ENCODE measurements around the gene TAF1.
"Not testable (repeated sequence)": the region's sequence is repeated elsewhere in the genome, so short reads cannot be mapped to it uniquely, and the experiment has no call there.

The TAF1 gene

GRCh38 chrX:71504346-71504745 is 138.2 kb downstream of the TAF1 start:
- DNase-seq = no peak

DNA sequence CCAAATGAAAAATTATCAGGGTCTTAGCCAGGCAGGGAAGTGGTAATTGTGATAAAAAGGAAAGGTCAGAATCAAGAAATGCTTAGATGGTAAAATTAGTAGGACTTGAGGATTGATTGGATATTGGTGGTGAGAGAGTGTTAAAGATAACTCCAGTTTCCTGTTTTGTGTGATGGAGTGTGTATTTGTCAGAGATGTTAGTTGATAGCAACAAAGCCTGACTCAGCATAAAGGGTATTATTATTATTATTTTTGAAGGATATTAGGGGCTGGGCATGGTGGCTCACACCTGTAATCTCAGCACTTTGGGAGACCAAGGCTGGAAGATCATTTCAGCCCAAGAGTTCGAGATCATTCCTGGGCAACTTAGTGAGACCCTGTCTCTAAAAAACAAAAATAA is 143.1 kb downstream of the TAF1 start:
- DNase-seq = no peak

DNA sequence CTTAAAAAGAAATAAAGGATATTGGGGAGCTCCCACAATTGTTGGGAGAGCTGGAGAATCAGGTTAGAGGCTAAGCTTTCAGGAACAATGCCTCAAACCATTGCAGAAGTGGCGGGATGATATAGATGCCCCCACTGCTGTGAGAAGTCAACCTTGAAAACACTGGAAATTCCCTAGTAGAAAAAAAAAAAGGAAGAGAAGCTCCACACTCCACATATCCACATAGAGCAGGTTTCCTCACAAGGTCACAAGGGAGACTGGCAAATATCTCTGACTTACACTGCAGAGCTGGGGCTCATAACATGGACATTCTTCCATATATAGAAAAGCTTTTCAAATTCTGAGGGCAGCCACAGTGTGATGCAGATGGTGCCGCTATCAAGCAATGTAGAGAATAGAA is 144.0 kb downstream of the TAF1 start:
- DNase-seq = no peak

GRCh38 chrX:71513731-71514130 is 147.6 kb downstream of the TAF1 start:
- DNase-seq = not testable (repeated sequence)

- DNase-seq = no peak
Observed at GRCh38 chrX:71514367-71515037, 148.3 kb downstream of the TAF1 start.

DNA sequence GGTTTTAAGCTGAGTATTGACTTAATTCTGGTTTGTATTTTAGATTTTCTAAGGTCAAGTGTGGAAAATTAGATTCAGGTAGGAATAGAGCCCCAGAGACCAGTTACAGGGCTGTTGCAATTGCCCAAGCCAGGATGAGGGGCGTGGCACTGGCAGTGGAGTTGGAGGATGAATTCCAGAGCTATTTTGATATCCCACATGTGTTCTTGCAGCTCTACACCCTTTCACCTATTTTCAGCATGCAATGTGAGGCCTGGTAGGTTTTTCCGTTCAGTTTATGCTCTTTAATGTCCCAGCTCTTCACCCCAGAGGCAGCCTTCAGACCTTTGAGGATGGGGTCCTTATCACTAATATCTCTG is 148.9 kb downstream of the TAF1 start:
- no peak for DNase-seq
